ENCODE results near the gene DBNL.

Gene DBNL

DNA sequence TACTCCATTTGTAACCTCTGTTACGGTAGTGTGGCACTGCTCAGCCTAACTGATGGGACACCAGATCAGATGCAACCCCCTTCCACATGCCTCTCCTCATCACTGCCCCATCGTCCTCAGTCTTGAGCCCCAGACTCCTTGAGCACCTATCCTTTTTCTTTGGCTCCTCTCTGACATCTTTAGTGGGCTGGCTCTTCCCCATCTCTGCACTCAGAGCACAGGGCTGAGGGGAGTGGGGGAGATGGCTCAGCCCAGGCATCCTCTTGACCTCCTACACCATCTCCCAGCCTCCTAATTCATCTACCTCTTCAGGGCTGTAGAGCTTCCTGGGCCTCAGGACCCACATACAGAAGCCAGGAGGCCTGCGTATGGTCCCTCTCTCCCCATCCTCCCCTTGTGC, 39.3 kb downstream of the DBNL start:
- intact Hi-C loops (cut with micrococcal nuclease), result loop anchor here (5.0 kb wide), 1 partner anchor 36 kb away; no protein-coding TSS in a partner anchor
- peak overlapping the region; percentile 1 for H3K27ac Mint-ChIP-seq
- H3K4me1 Mint-ChIP-seq (ENCODE audit: low read depth), result peaks cover 25% of the 10 kb centered on the region
- peaks cover 3% of the 10 kb centered on the region for H3K27me3 Mint-ChIP-seq
- H3K4me3 Mint-ChIP-seq, result no peak overlapping the region
- no peaks in the 10 kb centered on the region for H3K9me3 Mint-ChIP-seq
- H3K36me3 Mint-ChIP-seq (ENCODE audit: low read depth), result peaks cover 30% of the 10 kb centered on the region

DNA sequence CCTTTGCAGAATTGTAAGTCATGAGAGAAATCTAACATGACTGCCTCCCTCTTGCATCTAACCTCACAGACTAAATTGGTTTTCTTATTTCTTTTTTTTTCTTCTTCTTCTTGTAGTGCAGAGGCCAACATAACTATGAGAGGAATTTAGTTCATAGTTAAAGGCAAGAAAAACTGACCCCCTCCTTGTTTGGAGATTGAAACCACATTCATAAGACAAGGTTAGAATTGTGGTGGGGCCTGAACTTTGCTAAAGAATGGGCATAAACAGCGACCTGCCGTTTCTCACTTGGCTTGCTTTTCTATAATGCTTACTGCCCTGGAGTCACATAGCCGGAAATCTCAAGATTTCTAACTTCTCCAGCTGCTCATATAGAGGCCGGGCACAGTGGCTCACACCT, 40.2 kb downstream of the DBNL start:
- Mint-ChIP-seq H3K9me3 (no peaks in the 10 kb centered on the region), H3K27me3 (peaks cover 3% of the 10 kb centered on the region), H3K4me3 (no peak overlapping the region), H3K36me3 (ENCODE audit: low read depth) (peaks cover 21% of the 10 kb centered on the region), H3K27ac (no peak overlapping the region), H3K4me1 (ENCODE audit: low read depth) (peaks cover 22% of the 10 kb centered on the region)
- intact Hi-C loops (cut with micrococcal nuclease), result loop anchor here (5.0 kb wide), 1 partner anchor 37 kb away; no protein-coding TSS in a partner anchor

DNA sequence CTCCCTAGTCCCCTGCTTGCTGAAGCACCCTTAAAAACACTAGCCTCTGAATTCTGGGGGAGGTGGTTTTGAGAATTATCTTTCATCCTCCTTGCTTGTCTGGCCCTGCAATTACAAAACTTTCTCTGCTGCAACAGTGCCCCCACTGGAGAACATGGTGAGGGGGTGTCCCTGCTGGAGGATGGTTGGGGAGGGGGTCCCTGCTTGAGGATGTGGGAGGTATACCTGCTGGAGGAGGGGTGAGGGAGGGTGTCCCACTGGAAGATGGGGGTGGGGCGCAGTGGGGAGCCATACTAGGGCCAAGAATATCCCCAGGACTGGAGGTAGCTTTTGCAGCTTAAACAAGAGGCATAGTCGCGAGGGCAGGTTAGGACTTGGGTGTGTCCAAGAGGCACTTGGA, 41.0 kb downstream of the DBNL start:
- Mint-ChIP-seq H3K36me3 (ENCODE audit: low read depth) (peaks cover 13% of the 10 kb centered on the region), H3K9me3 (no peaks in the 10 kb centered on the region), H3K27ac (no peak overlapping the region), H3K4me1 (ENCODE audit: low read depth) (peaks cover 16% of the 10 kb centered on the region), H3K4me3 (no peak overlapping the region), H3K27me3 (peaks cover 3% of the 10 kb centered on the region)
- intact Hi-C loops (cut with micrococcal nuclease), result no loop called here

DNA sequence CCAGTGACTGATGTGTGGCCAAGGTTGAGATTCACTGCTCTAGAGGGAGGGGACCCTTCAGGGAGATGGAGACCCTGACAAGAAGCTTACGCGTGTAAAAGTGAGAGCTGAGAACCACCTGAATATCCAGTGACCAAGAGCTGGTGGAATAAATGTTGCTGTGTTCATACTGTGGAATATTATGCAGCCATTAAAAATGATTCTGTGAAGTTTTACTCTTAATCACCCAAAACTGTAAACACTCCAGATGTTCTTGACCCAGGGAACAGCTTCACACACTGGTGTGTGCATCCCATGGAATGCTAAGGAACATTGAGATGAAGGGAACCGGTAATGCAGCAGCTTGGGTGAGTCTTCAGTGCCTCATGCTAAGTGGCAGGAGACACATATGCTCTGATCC, 42.1 kb downstream of the DBNL start:
- no peak overlapping the region for H3K27ac Mint-ChIP-seq
- H3K9me3 Mint-ChIP-seq, result no peaks in the 10 kb centered on the region
- peaks cover 3% of the 10 kb centered on the region for H3K27me3 Mint-ChIP-seq
- intact Hi-C loops (cut with micrococcal nuclease), result no loop called here
- H3K4me3 Mint-ChIP-seq, result no peak overlapping the region
- peaks cover 5% of the 10 kb centered on the region for H3K36me3 Mint-ChIP-seq (ENCODE audit: low read depth)
- peaks cover 5% of the 10 kb centered on the region for H3K4me1 Mint-ChIP-seq (ENCODE audit: low read depth)

DNA sequence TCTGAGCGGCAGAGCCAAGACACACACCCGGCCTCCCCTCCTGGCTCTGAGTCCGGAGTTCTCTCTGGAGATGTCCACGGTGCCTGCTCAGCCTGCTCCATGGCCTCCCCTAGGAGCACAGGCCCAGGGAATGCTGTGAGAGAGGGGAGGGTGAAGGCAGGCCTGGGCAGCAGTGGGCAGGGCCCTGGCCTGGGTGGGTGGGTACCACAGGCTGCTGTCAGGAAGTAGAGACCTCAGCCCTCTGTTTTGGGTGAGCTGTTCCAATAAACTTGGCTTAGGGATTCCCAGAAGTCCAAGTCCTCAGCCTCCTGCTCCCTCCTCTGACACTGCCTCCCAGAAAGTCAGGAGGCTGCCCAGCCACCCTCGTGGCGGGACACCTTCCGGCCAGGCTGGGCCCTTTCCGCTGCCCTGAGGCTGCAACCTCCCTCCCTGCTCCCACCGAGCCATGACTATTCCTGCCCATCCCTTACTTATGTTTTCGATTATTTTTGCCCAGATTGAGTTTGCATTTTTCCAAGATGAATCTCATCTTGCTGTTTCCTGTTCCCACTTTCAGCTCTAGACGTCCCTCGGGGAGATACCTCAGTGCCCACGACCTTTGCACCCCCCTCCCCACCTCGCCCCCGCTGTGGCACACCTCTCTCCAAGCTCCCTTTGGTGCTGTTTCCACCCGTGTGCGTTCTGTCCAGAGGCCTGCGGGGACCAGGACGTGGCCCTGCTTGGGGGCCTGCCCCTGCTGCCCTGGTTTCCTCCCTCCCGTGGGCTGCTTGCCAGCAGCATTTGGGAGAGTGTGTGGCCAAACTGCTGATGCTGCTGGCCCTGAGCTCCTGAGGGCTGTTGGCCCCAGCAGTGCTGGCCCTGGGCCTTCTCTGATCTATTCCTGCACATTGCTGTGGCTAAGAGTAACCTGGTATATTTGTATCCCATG, 43.7 kb downstream of the DBNL start:
- no peaks in the 10 kb centered on the region for H3K4me1 Mint-ChIP-seq (ENCODE audit: low read depth)
- H3K4me3 Mint-ChIP-seq, result no peak overlapping the region
- no peaks in the 10 kb centered on the region for H3K9me3 Mint-ChIP-seq
- H3K27me3 Mint-ChIP-seq, result peaks cover 5% of the 10 kb centered on the region
- H3K27ac Mint-ChIP-seq, result peak overlapping the region; percentile 12
- intact Hi-C loops (cut with micrococcal nuclease), result no loop called here
- H3K36me3 Mint-ChIP-seq (ENCODE audit: low read depth), result no peaks in the 10 kb centered on the region

DNA sequence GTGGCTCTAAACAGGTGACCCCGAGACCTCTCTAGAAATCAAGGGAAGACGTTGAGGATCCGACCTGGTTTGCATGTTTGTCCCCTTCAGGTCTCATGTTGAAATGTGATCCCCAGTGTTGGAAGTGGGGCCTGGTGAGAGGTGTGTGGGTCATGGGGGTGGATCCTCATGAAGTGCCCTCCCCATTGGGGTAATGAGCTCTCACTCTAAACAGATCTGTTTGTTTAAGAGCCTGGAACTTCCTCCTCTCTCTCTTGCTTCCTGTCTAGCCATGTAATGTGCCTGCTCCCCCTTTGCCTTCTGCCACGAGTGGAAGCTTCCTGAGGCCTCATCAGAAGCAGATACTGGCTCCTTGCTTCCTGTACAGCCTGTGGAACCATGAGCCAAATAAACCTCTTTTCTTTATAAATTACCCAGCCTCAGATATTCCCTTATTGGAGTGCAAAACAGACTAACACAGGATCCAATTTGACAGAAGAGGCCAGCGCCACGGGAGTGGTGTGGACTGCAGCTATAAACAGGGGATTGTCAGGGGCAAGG, 48.7 kb downstream of the DBNL start:
- no peaks in the 10 kb centered on the region for H3K9me3 Mint-ChIP-seq
- H3K27me3 Mint-ChIP-seq, result peaks cover 6% of the 10 kb centered on the region
- intact Hi-C loops (cut with micrococcal nuclease), result no loop called here
- H3K27ac Mint-ChIP-seq, result no peak overlapping the region
- no peak overlapping the region for H3K4me3 Mint-ChIP-seq
- H3K4me1 Mint-ChIP-seq (ENCODE audit: low read depth), result peaks cover 9% of the 10 kb centered on the region
- H3K36me3 Mint-ChIP-seq (ENCODE audit: low read depth), result no peaks in the 10 kb centered on the region

DNA sequence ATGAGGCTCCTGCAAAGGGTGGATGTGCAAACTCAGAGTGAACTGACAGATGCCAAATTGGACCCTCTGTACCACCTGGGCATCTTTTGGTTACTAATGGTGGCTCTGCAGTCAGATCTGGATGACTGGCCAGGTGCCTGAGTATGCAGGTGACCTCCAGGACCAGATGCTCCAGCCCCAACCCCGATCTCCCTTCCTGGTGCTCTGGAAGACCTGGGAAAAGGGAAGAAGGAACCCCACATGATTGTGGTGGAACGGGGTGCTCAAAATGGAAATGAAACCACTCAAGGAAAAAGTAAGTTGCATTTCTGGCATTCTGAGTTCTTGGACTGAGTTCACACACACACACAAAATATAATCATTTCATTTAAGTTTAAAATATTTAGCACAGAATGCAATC, 49.9 kb downstream of the DBNL start:
- Mint-ChIP-seq H3K4me3 (no peak overlapping the region), H3K9me3 (no peaks in the 10 kb centered on the region), H3K4me1 (ENCODE audit: low read depth) (peaks cover 9% of the 10 kb centered on the region), H3K27me3 (peaks cover 6% of the 10 kb centered on the region), H3K36me3 (ENCODE audit: low read depth) (no peaks in the 10 kb centered on the region), H3K27ac (no peak overlapping the region)
- intact Hi-C loops (cut with micrococcal nuclease), result no loop called here

DNA sequence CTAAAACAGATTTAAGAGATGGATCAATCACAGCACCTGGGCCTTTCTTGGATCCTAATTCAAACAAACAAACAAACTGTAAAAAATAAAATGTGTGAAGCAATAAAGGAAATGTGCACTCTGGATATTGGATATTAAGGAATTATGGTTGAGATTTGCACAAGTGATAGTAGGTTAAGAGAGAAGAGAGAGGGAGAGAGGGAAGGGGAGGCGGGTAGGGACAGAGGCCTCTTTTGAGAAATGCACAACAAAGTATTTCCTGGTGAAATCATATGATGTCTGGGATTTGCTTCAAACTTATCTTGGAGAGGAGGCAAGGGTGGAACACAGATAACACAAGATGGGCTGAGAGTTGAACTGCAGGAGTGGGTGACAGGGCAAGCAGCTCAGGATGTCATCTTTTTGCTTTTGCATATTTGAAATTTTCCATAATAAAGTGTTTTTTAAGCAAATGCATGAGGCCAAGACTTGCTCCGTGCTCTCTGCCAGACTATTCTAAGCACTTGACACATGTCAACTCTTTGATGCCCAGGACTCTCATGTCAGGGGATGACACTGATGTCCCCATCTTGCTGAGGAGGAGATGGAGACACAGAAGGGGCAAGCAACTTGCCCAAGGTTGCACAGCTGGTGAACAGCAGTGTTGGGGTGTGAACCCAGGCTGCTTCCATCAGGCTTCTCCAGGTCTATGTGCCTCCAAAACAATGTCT, 50.5 kb downstream of the DBNL start:
- no peaks in the 10 kb centered on the region for H3K36me3 Mint-ChIP-seq (ENCODE audit: low read depth)
- H3K27ac Mint-ChIP-seq, result no peak overlapping the region
- H3K9me3 Mint-ChIP-seq, result no peaks in the 10 kb centered on the region
- H3K27me3 Mint-ChIP-seq, result peaks cover 6% of the 10 kb centered on the region
- intact Hi-C loops (cut with micrococcal nuclease), result no loop called here
- H3K4me3 Mint-ChIP-seq, result no peak overlapping the region
- peaks cover 9% of the 10 kb centered on the region for H3K4me1 Mint-ChIP-seq (ENCODE audit: low read depth)

DNA sequence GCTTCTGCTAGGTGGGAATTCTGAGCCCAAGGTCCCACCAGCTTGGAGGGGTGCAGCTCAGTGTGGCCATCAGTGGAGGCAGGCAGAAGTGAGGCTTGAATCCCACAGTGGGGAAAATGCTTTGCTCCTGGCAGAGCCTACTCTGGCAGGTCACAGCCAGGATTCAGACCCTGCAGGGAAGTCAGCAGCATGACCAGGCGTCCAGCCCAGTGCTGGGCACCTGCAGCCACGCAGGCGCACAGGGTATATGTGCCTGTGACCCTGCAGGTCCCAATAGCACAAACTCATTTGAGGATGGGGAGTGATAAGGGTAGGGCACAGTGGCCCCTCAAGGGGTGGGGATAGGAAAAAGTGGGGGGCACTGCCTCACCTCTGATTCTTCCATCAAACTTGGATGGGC, 51.3 kb downstream of the DBNL start:
- intact Hi-C loops (cut with micrococcal nuclease), result no loop called here
- H3K4me1 Mint-ChIP-seq (ENCODE audit: low read depth), result peaks cover 9% of the 10 kb centered on the region
- H3K4me3 Mint-ChIP-seq, result no peak overlapping the region
- H3K27me3 Mint-ChIP-seq, result peaks cover 6% of the 10 kb centered on the region
- no peaks in the 10 kb centered on the region for H3K9me3 Mint-ChIP-seq
- no peak overlapping the region for H3K27ac Mint-ChIP-seq
- no peaks in the 10 kb centered on the region for H3K36me3 Mint-ChIP-seq (ENCODE audit: low read depth)

DNA sequence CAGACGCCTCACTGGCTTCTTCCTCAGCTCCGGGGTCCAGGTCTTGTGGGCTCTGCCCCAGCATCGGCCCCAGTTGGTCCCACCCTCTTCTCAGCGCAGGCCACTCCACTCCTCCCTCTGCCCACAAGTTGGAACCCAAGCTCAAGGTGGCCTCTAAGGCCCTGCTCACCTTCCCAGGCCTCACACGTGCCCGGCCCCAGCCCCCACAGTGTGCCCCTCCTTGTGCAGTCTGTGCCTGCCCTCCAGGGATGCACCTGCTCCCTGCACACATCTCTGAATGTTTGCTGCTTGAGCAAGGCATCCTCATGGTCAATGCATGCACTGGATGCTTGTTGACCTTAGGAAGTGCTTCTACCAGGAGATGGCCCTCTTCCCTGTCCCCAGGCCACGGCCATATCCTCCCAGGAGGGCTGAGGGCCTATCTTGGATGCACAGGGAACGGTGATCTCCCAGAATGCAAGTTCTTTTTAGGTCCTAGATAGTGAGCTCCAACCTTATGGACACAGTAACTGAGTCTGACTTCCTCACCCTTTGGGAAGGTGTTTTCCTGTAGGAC, 51.9 kb downstream of the DBNL start:
- Mint-ChIP-seq H3K36me3 (ENCODE audit: low read depth) (no peaks in the 10 kb centered on the region), H3K4me1 (ENCODE audit: low read depth) (peaks cover 9% of the 10 kb centered on the region), H3K4me3 (no peak overlapping the region), H3K9me3 (no peaks in the 10 kb centered on the region), H3K27me3 (peaks cover 6% of the 10 kb centered on the region), H3K27ac (no peak overlapping the region)
- intact Hi-C loops (cut with micrococcal nuclease), result no loop called here

DNA sequence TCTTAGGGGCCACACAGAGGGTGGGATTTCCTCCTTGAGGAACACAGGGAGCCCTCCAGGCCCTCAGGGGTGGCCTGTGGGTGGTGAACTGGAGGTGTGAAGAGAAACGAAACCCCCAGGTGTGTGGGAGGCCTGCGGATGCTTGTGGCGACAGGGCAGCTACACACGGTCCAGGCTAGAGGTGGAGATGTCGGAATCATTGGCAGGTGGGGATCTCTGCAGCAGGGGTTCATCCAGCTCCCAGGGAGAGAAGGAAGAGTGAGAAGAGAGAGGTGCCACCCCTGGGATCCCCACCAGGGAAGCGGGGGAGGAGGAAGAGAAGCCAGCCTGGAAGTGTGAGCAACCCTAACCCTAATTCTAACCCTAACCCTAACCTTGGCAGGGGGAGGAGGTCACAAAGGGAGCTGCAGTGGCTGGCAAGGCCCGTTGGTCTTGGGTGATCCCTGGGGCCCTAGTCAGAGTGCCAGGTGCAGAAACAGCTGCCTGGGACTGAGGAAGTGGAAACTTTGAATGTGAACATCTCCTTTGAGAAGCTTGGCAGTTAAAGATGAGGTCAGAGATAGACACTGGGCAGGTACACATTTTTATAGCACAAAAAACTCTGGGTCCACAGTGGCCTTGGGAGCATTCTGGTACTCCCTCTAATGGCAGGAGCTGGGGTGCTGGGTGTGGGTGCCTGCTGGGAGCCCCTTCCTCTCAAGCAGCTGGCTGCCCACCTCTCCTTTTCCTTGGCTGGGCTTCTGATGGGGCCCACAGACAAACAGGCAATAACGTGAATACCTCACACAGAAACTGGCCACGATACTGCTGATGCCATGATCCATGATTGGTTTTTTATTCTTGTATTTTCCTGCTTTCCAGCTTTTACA, 52.8 kb downstream of the DBNL start:
- Mint-ChIP-seq H3K36me3 (ENCODE audit: low read depth) (no peaks in the 10 kb centered on the region), H3K27ac (no peak overlapping the region), H3K9me3 (no peaks in the 10 kb centered on the region), H3K4me1 (ENCODE audit: low read depth) (peaks cover 9% of the 10 kb centered on the region), H3K27me3 (peaks cover 8% of the 10 kb centered on the region), H3K4me3 (no peak overlapping the region)
- intact Hi-C loops (cut with micrococcal nuclease), result no loop called here

DNA sequence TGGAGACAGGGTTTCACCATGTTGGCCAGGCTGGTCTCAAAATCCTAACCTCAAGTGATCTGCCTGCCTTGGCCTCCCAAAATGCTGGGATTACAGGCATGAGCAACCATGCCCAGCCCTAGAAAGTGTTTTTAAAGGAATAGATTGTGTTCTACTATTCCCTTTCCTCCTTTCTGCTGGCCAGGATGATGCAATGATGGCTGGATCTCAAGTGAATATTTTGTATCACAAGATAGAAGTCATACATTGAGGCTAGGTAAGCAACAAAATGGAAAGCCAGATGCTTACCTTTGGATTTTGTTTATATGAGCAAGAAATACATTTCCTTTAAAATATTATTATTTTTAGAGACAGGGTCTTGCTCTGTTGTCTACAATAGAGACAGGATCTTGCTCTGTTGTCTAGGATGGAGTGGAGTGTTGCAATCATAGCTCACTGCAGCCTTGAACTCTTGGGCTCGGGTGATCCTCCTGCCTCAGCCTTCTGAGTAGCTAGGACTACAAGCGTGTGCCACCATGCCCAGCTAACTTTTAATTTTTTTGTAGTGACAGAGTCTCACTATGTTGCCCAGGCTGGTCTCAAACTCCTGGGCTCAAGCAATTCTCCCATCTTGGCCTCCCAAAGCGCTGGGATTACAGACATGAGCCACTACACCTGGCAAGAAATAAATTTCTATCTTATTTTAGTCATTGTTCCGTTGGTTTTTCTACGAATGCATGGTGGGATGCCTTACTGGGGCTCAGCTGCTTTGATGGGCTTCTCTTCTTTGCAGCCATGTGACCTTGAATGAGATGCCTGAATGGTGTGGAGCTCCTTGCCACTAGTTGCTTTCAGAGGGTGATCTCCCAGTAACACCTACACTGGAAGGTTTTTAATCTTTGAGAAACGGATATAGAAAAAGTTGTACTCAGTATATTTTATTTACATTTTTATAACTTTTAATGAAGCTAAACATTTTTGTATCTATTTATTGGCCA, 53.9 kb downstream of the DBNL start:
- Mint-ChIP-seq H3K9me3 (no peaks in the 10 kb centered on the region), H3K27ac (no peak overlapping the region), H3K4me3 (no peak overlapping the region), H3K27me3 (peaks cover 17% of the 10 kb centered on the region), H3K4me1 (ENCODE audit: low read depth) (peaks cover 9% of the 10 kb centered on the region), H3K36me3 (ENCODE audit: low read depth) (no peaks in the 10 kb centered on the region)
- intact Hi-C loops (cut with micrococcal nuclease), result no loop called here

Data from dendritic cell treated with granulocyte-macrophage colony-stimulating factor and Interleukin-4, amounts not matched to agents 40 ng/mL and 50 ng/mL, for 4 days (primary cell).